GM18498 (cell line): Measurements from ENCODE around the gene KCNIP1.

ENCODE experiments used
- ATAC-seq: cut with Tn5 transposase; IDR thresholded peaks from one replicate; pipeline ENCODE4 v1.9.1; 2021; ENCODE audit warnings: mild to moderate bottlenecking, moderate library complexity; ENCODE audit not compliant: unreplicated experiment

KCNIP1 gene

DNA sequence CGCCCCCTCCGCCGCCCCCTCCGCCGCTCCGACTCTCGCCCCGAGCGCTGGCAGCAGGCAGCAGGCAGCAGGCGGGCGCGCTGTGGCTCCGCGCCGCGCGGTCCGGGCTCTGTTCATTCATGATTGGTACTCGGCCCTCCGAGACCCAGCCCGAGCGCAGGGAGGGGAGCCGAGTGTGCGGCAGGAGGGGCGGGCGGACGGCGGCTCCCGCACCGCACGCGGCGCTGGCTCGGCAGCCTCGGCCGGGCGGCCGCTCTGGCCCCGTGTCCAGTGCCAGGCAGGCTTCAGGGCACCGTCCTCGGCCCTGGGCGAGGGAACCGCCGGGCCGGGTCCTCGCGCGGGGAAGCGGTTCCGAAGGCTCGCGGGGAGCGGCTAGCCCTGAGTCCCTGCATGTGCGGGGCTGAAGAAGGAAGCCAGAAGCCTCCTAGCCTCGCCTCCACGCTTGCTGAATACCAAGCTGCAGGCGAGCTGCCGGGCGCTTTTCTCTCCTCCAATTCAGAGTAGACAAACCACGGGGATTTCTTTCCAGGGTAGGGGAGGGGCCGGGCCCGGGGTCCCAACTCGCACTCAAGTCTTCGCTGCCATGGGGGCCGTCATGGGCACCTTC lies at the start of gene KCNIP1:
TSS of gene KCNIP1 (plus strand) at position 31 of the 607 bp plus-strand sequence.
- ATAC-seq = no peak

DNA sequence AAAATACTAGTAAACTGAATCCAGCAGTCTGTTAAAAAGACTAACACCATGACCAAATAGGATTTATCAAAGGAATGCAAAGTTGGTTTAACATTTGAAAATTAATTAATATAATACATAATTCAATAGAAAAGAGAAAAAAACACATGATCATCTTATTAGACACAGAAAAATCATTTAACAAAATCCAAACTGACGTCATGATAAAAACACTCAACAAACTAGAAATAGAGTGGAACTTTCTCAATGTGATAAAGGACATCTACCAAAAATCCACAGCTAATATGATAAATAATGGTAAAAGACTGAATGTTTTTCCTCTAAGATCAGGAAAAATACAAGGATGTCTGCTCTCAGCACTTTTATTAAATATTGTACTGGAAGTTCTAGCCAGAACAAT lies 40.4 kb upstream of the KCNIP1 start:
- no peak for ATAC-seq

DNA sequence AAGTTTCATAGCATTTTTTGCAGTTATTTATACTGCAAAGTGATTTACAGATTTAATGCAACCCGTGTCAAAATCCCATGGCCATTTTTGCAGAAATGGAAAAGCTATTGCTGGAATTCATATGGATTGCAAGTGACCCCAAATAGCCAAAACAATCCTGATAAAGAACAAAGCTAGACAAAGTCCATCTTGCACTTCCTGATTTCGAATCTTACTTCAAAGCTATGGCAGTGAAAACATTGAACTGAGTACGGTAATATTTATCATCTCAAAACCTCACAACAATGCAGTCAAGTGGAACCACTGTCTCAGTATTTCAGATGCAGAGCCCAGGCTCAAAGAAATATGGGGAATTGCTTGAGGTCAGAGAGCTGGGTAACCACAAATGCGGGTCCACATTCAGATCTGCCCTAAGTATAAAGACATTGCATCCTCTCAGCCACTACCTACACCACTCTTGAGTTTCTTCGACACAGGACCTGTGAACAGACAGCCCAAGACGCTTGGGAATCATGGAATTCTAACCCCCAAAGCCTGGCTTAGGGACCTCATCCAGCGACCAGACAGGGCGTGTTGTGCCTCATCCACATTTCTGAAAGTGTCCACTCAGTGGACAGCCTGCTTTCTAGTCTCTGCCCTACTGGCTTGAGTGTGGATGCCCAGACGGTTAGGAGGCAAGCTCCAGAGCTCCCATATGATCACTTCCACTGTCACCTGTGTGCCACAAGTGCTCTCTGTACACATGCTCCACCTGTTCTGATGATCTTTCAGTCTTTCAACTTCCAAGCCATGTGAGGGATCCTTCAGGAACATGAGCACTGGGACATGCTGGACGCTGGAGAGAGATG lies 39.3 kb upstream of the KCNIP1 start:
- no peak for ATAC-seq

DNA sequence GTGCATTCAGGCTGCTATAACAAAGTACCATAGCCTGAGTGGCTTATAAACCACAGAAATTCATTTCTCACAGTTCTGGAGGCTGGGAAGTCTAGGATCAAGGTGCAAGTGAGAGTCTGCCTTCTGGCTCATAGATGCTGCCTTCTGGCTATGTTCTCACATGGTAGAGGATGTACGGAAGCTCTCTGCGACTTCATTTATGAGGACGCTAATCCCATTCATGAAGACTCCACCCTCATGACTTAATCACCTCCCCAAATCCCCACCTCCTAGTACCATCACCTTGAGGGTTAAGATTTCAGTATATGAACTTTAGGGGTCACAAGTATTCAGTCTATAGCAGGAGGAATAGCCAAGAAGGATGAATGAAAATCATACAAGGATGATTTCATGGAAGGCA lies 37.3 kb upstream of the KCNIP1 start:
- ATAC-seq = no peak

DNA sequence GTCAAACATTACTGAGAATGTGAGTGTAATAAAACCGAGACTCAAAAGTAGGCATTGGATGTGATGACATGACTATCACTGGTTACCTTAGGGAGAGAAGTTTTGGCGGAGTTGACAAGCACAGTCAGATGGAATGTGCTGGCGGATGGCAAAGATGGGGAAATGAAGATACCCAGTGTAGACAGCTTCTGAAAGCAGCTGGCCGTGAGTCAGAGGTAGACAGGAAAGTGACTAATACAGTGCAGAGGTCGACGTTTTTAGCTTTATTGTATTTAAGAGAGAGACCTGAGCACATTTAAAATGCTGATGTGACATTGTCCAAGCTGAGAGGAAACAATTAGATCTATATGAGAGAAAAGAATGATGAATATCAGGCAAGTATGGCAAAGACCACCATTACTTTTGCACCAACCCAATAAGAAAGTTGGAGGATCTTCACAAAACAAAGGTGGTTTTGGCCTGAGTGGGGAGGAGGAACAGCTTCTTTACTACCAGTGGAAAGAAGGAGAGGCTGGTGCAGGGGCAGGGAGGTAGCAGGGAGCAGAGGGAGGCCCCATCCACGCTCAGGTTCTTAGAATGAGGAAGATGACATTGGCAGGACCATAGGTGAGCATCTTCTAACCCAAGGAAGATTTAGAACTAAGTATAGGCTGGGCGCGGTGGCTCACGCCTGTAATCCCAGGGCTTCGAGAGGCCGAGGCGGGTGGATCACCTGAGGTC lies 36.7 kb upstream of the KCNIP1 start:
- ATAC-seq = no peak

DNA sequence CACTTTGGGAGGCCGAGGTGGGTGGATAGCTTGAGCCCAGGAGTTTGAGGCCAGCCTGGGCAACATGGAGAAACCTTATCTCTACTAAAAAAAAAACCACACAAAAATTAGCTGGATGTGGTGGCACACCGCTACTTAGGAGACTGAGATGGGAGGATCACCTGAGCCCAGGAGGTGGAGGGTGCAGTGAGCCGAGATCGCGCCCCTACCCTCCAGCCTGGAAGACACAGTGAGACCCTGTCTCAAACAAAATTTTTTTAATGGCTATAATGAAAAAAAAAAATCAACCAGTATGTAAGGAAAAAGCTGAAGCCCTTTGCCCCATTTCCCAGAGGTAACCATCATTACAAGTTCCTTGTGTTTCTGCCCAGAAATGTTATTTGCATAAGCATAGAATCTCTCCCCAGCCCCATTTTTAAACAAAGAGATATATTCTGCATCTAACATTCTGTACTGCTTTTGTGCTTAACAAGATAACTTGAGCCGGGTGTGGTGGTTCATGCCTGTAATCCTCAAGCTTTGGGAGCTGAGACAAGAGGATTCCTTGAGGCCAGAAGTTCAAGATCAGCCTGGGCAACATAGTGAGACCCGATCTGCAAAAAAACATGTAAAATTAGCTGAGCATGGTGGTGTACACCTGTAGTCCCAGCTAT lies 35.1 kb upstream of the KCNIP1 start:
- no peak for ATAC-seq

DNA sequence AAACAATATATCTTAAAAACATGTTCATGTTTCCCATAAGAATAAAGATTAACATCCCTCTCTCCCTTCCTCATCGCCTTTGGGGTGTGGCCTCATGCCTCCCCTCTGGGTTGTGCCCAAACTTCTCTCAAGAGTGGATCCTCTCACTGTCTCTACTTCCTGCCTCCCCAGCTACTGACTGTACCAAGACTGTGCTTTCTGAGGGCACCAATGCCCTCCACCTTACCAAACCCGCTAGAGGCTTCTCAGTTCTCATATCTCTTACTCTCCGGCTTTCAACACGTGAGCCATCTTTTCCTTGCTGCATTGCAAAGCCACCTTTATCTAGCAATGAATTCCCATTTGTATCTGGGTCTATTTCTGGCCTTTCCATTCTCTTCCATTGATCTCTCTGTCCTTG lies 34.4 kb upstream of the KCNIP1 start:
- ATAC-seq = no peak

DNA sequence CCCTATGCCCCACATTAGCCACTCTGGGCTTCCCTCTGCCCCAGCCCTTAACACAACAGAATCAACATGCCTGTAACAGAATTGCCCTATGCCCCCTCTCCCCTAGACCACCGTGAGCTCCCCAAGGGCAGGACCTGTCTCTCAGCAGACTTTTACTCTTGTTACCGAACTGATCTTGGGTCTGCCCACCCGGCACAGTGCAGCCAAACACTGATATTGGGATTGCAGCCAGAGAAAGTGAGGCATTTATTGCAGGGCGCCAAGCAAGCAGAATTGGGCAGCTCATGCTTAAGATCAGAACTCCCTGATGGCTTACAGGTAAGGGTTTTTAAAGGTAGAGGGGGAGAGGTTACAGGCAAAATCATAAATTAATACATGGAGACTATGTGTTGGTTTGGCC lies 33.5 kb upstream of the KCNIP1 start:
- no peak for ATAC-seq

DNA sequence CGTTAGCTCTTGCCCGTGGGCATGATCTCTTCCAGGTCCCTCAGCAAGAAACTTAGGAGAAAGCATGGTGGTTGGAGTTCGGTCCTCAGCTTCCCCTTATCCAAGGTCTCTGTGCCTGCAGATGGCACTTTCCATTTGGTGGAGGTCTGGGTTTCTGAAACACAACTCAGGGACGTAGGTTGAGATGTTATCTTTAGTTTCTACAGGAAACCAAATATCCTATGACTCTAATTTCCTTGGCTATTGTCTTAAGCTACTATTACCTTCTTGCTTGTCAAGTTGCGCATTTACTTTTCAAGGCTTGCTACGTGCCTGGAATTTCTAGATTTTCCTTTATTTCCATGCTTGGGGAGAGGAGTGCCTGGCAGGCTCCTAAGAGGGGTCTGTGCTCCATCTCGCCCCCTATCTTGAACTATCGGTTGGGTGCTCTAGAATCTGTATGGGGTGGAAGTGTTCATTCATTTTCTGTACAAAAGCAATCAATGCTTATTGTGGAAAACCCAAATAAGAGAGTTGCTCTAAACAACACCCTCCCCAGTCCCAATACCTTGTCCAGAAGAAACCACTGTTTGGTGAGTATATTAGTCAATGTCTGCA lies 32.9 kb upstream of the KCNIP1 start:
- no peak for ATAC-seq

DNA sequence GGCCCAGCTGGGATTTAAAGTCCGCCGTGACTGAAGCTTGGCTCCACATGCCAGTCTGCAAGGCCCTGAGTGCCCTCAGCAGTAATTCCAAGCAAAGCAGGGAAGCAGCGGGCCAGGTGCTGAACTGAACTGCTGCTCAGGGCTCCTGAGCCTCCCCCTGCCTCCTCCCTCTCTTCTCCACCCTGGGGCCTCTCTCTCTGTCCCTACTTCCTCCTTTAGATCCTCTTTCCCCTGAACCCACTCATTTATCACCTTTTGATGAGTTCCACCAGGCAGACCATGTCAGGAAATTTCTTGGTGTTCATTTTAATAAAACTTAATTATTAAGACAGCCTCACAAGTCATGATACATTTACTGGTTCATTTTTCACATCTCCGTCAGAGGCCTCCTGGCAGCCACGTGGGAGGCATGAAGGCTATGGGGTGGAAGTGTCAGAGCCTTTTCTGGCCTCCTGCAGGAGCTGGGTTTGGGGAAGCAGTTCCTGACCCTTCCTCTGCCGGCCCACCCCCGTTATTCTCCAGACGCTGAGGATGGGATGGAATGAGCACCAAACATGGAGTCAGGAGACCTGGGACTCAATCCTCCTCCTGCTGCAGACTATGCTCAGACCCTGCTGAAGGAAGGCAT lies 32.2 kb upstream of the KCNIP1 start:
- ATAC-seq = no peak

DNA sequence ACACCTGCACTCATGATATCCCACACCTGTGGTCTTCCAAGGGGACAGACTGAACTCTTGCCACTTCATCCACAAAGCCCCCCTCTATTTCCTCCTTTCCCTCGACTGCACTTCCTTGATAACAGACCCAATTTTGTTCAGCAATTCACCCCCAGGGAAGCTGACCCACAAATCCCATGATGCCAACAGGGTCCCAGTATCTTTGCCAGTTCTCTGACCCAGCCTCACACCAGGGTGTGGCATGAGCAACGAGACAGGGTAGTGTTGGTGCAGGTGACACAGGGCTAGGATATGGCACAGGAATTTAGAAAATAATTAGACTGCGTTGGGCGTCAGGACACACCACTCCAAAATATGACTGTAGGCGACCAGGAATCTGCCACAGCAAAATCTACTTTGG lies 30.2 kb upstream of the KCNIP1 start:
- no peak for ATAC-seq

DNA sequence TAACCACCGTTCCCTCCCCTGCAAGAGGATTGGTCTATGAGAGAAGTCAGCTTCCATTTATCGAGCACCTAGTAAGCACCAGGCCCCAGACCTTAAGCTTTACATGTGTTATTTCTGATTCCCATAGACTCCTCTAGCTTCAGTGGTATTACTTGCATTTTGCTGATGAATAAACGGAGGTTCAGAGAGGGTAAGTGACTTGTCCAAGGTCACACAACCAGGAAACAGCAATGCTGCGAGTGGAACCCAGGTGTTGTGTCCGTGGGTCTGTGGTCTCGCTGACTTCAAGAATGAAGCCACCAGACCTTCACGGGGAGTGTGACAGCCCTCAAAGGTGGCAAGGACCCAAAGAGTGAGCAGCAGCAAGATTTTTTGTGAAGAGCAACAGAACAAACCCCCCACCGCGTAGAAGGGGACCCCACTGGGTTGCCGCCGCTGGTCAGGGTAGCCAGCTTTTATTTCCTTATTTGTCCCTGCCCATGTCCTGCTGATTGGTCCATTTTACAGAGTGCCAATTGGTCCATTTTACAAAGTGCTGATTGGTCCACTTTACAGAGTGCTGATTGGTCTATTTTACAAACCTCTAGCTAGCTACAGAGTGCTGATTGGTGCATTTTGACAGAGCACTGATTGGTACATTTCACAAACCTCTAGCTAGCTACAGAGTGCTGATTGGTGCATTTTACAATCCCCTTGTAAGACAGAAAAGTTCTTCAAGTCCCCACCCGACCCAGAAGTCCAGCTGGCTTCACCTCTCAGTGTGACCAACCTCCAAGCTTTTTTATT lies 29.1 kb upstream of the KCNIP1 start:
- ATAC-seq = no peak

DNA sequence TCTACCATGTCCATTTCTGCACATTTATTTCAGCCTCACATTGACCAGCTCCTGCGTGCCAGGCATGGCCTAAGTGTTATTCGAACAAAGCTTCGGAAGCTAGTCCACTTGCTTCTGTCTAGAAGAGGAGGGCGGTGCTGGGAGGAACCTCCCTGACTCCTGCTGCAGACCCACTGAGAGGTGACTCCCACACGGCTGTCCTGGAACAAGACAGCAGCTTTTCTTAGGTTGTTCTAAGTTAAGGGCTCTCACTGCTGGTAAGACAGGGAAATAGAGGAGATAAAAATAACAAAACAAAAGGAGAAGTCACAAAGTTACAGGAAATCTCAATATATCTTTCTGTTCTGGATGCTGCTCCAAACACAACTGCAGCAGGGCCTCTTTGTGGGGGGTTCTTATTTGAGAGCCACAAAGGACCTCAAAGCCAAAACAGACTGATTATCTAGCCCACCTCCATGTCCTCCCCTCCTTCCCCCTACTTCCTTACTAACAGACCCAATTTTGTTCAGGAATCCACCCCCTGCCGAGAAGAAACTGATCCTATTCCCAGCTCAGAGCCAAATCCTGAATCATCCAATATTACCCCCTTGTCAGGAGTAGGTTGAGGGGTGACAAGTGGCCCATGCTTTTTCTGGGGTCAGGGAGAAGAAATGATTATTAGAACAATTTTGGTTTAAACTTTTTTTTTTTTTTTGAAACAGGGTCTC lies 28.4 kb upstream of the KCNIP1 start:
- ATAC-seq = no peak

DNA sequence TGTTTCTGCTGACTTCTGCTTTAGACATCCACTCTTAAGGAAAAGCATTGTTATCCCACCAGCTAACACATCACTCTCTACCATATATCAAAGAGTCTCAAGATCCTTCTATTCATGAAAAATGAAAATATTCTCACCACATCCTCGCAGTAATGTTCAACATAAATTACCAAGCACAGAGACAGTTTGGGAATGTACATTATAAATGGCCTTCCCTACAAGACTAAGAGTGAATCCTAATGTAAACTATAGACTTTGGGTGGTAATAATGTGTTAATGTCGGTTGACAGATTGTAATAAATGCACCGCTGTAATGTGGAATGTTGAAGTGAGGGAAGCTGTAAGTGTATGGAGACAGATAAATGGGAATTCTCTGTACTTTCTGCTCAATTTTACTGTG lies 27.1 kb upstream of the KCNIP1 start:
- no peak for ATAC-seq

DNA sequence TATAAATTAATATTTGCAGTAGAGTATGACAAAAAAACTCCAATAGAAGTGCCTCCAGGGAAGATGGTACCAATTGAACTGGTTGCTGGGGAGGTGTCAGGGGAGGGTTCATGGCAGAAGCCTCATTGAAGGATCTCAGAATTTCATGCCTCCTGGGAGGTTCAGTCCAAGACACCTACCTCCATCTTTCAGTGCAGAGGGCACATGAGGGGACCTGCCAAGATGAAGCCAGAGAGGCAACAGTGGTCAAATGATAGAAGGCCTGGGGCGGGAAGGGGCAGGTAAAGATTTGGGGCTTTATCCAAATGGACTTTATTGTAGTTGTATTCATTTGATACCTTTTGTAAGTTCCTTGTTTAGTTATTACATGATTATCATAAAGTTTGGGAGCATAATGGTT lies 25.9 kb upstream of the KCNIP1 start:
- ATAC-seq = no peak

DNA sequence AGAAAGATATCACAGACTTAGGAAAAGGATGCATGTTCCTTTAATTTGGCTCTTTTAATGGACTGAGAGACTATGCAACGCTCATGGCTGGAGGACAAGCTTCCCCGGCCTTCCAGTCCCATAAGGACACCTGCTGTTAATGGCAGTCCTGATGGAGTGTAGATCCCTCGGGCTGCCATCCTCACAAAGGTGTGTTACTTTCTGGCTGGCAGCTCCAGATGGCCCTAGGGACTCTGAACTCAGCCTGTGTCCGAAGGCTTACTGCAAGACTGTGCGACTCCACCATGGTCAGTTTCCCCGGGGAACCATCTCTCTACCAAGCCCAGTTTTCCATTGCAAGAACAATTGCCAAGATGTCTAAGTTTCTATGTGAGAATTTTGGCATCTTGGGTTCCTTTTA lies 25.5 kb upstream of the KCNIP1 start:
- ATAC-seq = no peak

DNA sequence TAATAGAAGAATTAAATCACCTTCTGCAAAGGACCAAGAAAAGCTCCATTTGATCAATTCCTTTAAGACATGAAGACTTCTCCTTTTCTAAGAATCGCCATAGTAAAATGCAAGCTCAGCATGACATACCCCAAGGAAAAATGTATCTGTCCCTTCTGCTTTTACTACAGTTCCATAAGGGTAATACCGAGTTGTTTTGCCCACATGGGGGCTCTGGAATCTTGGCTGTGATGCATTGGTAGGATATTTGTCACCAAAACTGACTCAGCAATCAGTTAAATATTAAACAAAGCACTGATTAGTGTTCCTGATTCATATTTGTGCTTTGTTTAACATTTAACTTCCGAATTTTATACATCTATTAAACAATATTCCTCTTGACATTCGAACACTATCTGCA lies 24.3 kb upstream of the KCNIP1 start:
- no peak for ATAC-seq

DNA sequence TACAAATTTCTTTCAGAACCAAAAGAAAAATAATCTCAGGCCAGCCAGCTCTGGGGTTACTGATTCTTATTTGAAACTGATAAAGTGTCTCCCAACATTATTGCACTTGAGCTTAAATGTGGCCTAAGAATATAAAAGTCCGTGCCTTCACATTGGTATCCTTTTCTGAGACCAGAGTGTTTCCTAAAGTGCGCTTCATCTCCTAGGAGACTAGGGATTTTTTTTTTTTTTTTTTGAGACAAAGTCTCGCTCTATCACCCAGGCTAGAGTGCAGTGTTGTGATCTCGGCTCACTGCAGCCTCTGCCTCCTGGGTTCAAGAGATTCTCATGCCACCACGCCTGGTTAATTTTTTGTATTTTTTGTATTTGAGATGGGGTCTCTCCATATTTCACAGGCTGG lies 23.6 kb upstream of the KCNIP1 start:
- ATAC-seq = no peak

DNA sequence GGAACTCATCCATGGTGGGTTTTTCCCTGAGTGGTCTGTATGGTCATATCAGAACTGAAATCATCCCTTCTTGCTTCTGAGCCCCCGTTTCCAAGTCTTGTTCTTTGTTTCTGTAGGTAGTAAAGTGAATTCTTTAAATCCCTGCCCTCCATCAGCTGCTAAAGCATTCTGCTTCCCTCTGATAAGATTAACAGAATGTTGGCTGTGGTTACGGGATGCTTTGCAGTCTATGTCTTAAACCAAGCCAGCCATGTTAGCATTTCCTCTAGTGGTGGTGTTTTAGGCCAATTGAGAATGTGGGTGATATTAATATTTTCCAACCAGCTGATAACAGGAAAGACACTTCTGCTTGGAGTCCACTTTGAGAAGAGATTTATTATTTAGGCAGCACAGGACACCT lies 22.0 kb upstream of the KCNIP1 start:
- no peak for ATAC-seq
